Lung (tissue), 12 donors: ENCODE measurements around the gene HOXD9. TPM values are rescaled to one million over a fixed set of nuclear protein-coding genes. Genes with fewer than 3 reads are reported as not detected.

Experiments
- ATAC-seq: fragments of 200-7000 bp; cut with Tn5 transposase; one replicate; pipeline ENCODE4 v1.9.1; 2020; ENCODE audit warnings: moderate number of reproducible peaks; ENCODE audit not compliant: insufficient read depth, low FRiP score
- DNase-seq, 3 donors: peaks; one replicate each; pipeline ENCODE4 v3.0.0-alpha.2; 2013 to 2017
- H3K27ac ChIP-seq, 2 donors: one replicate each; pipeline ENCODE4 v1.5.1; 2013; ENCODE audit warnings: mild to moderate bottlenecking in 2 of 2, moderate library complexity in 2 of 2, control low read depth in 1 of 2, inconsistent platforms in 1 of 2, low read depth in 1 of 2, low read length in 1 of 2
- H3K27me3 ChIP-seq, 3 donors: one replicate each; pipeline ENCODE4 v1.5.1; 2013; ENCODE audit warnings: low read length in 2 of 3; ENCODE audit not compliant: control insufficient read depth in 3 of 3, insufficient read depth in 3 of 3
- H3K36me3 ChIP-seq, 4 donors: one replicate each; pipeline ENCODE4 v1.5.1; 2013; ENCODE audit warnings: low read length in 4 of 4, mild to moderate bottlenecking in 1 of 4, moderate library complexity in 1 of 4; ENCODE audit not compliant: control insufficient read depth in 4 of 4, insufficient read depth in 4 of 4
- H3K4me1 ChIP-seq, 5 donors: one replicate each; pipeline ENCODE4 v1.5.1; 2013; ENCODE audit warnings: low read length in 5 of 5, mild to moderate bottlenecking in 2 of 5, moderate library complexity in 1 of 5; ENCODE audit not compliant: control insufficient read depth in 5 of 5, insufficient read depth in 5 of 5
- H3K4me3 ChIP-seq: one replicate; pipeline ENCODE4 v1.5.1; 2013; ENCODE audit warnings: mild to moderate bottlenecking, control low read depth, moderate library complexity
- H3K9ac ChIP-seq, 2 donors: one replicate each; pipeline ENCODE4 v1.5.1; 2013; ENCODE audit warnings: low read length in 2 of 2, control low read depth in 1 of 2; ENCODE audit not compliant: insufficient read depth in 1 of 2
- H3K9me3 ChIP-seq, 4 donors: one replicate each; pipeline ENCODE4 v1.5.1; 2013; ENCODE audit warnings: low read length in 3 of 4, mild to moderate bottlenecking in 1 of 4, moderate library complexity in 1 of 4; ENCODE audit not compliant: control insufficient read depth in 4 of 4, insufficient read depth in 3 of 4
- WGBS, 2 donors: extraction: QIAGEN DNeasy Blood & Tissue Kit; methylation state at CpG; one replicate each; pipeline ENCODE4 v1.1.7; 2013; 5-methylcytosine and 5-hydroxymethylcytosine counted together
- polyA plus RNA-seq, 2 donors: library from polyadenylated mRNA; stranded (reverse); fragments of 200-250 nt; gene quantifications; one replicate each; pipeline ENCODE4 v1.2.1, GENCODE V29; 2013
- total RNA-seq, 2 donors: library from RNA; depleted of rRNA in 1 of 2; stranded (reverse); fragments of >200 nt in 1 of 2; gene quantifications; one replicate each; pipeline ENCODE4 v1.2.1, GENCODE V29; 2014 to 2021
- TF ChIP-seq, protein P1 (sequence below): IDR thresholded peaks from 2 replicates; pipeline ENCODE4 v1.5.1; 2012; ENCODE audit warnings: mild to moderate bottlenecking; ENCODE audit errors: control extremely low read depth, extremely low read depth
- donor health status: control.
- donor health status: control.
- donor health status: Bipolar disorder and iron deficiency.
- donor health status: healthy.
- donor health status: DM: yes; HTN: yes; CAD: no.

HOXD9 gene
- total and polyA plus RNA-seq, 4 donors: 0.29 to 0.80 (median 0.51) TPM

DNA sequence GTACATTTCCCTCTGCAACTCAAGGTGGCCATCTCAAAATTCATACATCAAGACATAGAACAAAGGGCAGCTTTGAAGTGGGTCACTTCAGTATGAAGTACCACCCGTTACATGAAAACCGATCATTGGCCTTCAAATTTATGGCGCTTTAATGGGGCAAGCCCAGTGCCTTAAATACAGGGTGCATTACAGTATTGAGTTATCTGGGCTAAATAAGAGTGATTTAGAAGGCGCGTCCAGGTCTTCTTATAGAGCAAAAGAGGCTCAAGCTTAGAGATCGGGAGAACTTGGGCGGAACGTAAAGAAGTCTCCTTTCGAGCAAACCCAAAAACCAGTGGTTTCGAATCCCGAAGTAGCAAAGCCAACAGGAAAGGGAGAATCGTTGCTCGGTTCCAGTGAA, 41.7 kb downstream of the HOXD9 start:
- Histone ChIP-seq H3K9me3 (peaks cover 0 to 23% (median 0%) of the 10 kb centered on the region in 4 donors), H3K36me3 (no peaks in the 10 kb centered on the region), H3K9ac (no peak overlapping the region), H3K4me3 (no peak overlapping the region), H3K27me3 (peaks cover 22 to 97% (median 91%) of the 10 kb centered on the region in 3 donors), H3K27ac (no peak overlapping the region), H3K4me1 (peaks cover 0 to 29% (median 0%) of the 10 kb centered on the region in 5 donors)
- ATAC-seq (no peak), DNase-seq (no peak)
- 11 to 19% methylated on average over 13 of the region's 13 CpGs for WGBS, 2 donors
- TF ChIP-seq, protein P1, sequence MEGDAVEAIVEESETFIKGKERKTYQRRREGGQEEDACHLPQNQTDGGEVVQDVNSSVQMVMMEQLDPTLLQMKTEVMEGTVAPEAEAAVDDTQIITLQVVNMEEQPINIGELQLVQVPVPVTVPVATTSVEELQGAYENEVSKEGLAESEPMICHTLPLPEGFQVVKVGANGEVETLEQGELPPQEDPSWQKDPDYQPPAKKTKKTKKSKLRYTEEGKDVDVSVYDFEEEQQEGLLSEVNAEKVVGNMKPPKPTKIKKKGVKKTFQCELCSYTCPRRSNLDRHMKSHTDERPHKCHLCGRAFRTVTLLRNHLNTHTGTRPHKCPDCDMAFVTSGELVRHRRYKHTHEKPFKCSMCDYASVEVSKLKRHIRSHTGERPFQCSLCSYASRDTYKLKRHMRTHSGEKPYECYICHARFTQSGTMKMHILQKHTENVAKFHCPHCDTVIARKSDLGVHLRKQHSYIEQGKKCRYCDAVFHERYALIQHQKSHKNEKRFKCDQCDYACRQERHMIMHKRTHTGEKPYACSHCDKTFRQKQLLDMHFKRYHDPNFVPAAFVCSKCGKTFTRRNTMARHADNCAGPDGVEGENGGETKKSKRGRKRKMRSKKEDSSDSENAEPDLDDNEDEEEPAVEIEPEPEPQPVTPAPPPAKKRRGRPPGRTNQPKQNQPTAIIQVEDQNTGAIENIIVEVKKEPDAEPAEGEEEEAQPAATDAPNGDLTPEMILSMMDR: no peak

DNA sequence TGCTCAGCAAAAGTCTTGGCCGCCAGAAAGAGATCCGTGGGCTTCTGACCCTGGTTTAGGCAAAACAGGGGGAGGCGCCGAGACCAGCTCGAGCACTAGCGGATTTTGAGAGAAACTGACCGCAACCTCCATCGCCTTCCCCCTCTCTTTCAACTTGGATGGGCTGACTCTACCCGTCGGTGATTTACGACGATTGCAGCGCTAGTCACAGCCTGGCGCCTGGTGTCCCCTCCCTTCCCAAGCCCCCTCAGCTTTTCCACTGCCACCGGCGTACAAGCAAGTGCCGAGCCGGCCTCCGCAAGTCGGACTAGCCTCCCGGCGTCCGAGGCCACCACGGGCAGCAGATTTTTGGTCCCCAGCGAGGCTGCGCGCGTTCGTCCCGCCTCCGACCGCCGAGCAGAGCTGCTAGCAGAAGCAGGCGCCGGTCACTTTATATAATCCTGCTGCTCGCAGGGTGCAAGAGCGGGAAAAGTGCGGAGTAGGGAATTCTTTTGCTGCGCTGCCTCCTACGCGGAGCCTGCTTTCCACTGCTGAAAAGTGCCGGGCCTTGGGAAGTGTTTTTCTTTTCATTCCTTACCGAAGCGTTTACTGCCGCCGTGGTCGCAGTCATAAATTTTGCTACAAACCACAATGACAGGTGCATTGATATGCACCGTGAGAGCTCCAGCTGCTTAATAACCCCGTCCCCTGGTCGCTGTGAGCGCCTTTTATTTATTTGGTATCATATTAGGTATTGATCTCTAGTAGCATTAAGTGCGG, 42.3 kb downstream of the HOXD9 start:
- TF ChIP-seq, protein P1: no peak
- Histone ChIP-seq H3K9me3 (peaks cover 0 to 19% (median 0%) of the 10 kb centered on the region in 4 donors), H3K27ac (no peak overlapping the region), H3K36me3 (no peaks in the 10 kb centered on the region), H3K27me3 (peaks cover 23 to 98% (median 90%) of the 10 kb centered on the region in 3 donors), H3K4me3 (no peak overlapping the region), H3K4me1 (peaks cover 0 to 24% (median 0%) of the 10 kb centered on the region in 5 donors), H3K9ac (no peak overlapping the region)
- ATAC-seq (no peak), DNase-seq (peak in 2 of 3 donors; percentile 14 to 44)
- 4 to 11% methylated on average over 51 to 52 of the region's 52 CpGs for WGBS, 2 donors

DNA sequence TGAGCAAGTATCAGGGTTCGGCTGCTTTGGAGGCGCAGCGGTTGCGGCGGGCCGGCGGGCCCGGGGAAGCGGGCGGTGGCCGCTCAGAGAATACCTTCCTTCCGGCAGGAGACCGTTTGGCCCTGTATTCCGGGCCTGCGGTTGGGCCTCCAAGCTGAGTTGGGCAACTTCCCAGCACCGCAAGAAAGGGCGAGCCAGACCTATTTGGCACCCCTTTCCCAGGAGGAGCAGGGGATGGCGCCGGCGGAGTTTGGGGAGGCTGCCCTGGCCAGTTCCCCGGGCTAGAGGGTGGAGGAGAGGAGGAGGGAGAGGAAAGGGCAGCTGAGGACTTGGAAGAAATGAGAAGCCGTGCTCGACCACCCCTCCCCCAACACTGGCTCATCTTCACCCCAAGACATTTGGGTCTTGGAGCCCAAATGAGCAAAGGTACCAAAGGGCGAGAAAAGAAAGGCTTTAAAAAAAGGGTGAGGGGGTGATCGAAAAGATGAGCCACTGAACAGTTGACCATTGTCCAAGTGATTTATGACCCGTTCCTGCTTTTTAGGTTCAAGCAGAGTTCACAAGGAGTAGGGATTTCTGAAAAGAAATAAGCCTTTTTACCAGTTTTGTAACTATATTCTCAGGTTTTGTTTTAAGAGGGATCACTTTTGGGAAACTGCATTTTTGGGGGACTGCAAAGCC, 43.0 kb downstream of the HOXD9 start:
- no peak overlapping the region for H3K27ac ChIP-seq
- 4 to 22% methylated on average over 23 to 26 of the region's 26 CpGs for WGBS, 2 donors
- H3K27me3 ChIP-seq: peaks cover 21 to 98% (median 90%) of the 10 kb centered on the region in 3 donors
- no peak for ATAC-seq
- peaks cover 0 to 15% (median 0%) of the 10 kb centered on the region in 4 donors for H3K9me3 ChIP-seq
- no peaks in the 10 kb centered on the region for H3K36me3 ChIP-seq
- peak in 1 of 3 donors; percentile 2 for DNase-seq
- TF ChIP-seq, protein P1: no peak
- no peak overlapping the region for H3K4me3 ChIP-seq
- H3K9ac ChIP-seq: no peak overlapping the region
- peaks cover 0 to 17% (median 0%) of the 10 kb centered on the region in 5 donors for H3K4me1 ChIP-seq
